MM.1S (cell line): ENCODE results near the gene FGF14.

Experiments
- DNase-seq: peaks from one replicate; pipeline ENCODE4 v3.0.0-alpha.2; 2015
- H2AFZ ChIP-seq: fragments of 300-600 bp; sonication (generic); 2 replicates; pipeline ENCODE4 v1.6.0; 2016; ENCODE audit warnings: antibody characterized with exemption, low read length
- H3F3A ChIP-seq: fragments of 300-600 bp; sonication (generic); 2 replicates; pipeline ENCODE4 v1.6.1; 2016; ENCODE audit warnings: mild to moderate bottlenecking, antibody characterized with exemption, low read length, moderate library complexity, mixed read lengths; ENCODE audit not compliant: insufficient read depth
- H3K27ac ChIP-seq: fragments of 300-600 bp; sonication (generic); 2 replicates; pipeline ENCODE4 v1.5.1; 2016; ENCODE audit warnings: mild to moderate bottlenecking, low read length
- H3K27me3 ChIP-seq: fragments of 300-600 bp; sonication (generic); replicated peaks from 2 replicates; pipeline ENCODE4 v1.6.0; 2016; ENCODE audit warnings: low read length; ENCODE audit not compliant: insufficient read depth
- H3K36me3 ChIP-seq: fragments of 300-600 bp; sonication (generic); replicated peaks from 2 replicates; pipeline ENCODE4 v1.6.1; 2016; ENCODE audit warnings: mild to moderate bottlenecking, low read length, mixed read lengths; ENCODE audit not compliant: insufficient read depth
- H3K4me1 ChIP-seq: fragments of 300-600 bp; sonication (generic); 2 replicates; pipeline ENCODE4 v1.6.1; 2016; ENCODE audit warnings: low read length, mixed read lengths
- H3K4me2 ChIP-seq: fragments of 300-600 bp; sonication (generic); 2 replicates; pipeline ENCODE4 v1.6.0; 2016; ENCODE audit warnings: low read depth, low read length
- H3K4me3 ChIP-seq: fragments of 300-600 bp; sonication (generic); 2 replicates; pipeline ENCODE4 v1.5.1; 2016; ENCODE audit warnings: low read length, mixed read lengths
- H3K79me2 ChIP-seq: fragments of 300-600 bp; sonication (generic); 2 replicates; pipeline ENCODE4 v1.6.1; 2016; ENCODE audit warnings: mixed run types, low read length, mixed read lengths
- H3K9ac ChIP-seq: fragments of 300-600 bp; sonication (generic); 2 replicates; pipeline ENCODE4 v1.6.1; 2016; ENCODE audit warnings: low read length, mixed read lengths
- H3K9me2 ChIP-seq: fragments of 300-600 bp; sonication (generic); replicated peaks from 2 replicates; pipeline ENCODE4 v1.6.1; 2016; ENCODE audit warnings: mild to moderate bottlenecking, low read length, mixed read lengths; ENCODE audit not compliant: insufficient read depth
- H3K9me3 ChIP-seq: fragments of 300-600 bp; sonication (generic); replicated peaks from 2 replicates; pipeline ENCODE4 v1.6.1; 2016; ENCODE audit warnings: mild to moderate bottlenecking, low read length, mixed read lengths; ENCODE audit not compliant: insufficient read depth
- H4K20me1 ChIP-seq: fragments of 300-600 bp; sonication (generic); 2 replicates; pipeline ENCODE4 v1.6.1; 2016; ENCODE audit warnings: mild to moderate bottlenecking, low read length, moderate library complexity, mixed read lengths; ENCODE audit not compliant: insufficient read depth
- EZH2 ChIP-seq: fragments of 300-600 bp; sonication (generic); optimal IDR thresholded peaks from 2 replicates; pipeline ENCODE3; 2017; ENCODE audit warnings: low read depth, mild to moderate bottlenecking, antibody characterized with exemption, low read length, mixed read lengths
- EZH2phosphoT487 ChIP-seq: fragments of 300-600 bp; sonication (generic); IDR thresholded peaks from 2 replicates; pipeline ENCODE4 v1.6.1; 2018; ENCODE audit warnings: antibody characterized with exemption, low read length
- TF ChIP-seq, protein P1 (sequence below): fragments of 300-600 bp; sonication (generic); IDR thresholded peaks from 2 replicates; pipeline ENCODE4 v1.5.1; 2016; ENCODE audit warnings: antibody characterized with exemption, low read length, mixed read lengths

The FGF14 gene

DNA sequence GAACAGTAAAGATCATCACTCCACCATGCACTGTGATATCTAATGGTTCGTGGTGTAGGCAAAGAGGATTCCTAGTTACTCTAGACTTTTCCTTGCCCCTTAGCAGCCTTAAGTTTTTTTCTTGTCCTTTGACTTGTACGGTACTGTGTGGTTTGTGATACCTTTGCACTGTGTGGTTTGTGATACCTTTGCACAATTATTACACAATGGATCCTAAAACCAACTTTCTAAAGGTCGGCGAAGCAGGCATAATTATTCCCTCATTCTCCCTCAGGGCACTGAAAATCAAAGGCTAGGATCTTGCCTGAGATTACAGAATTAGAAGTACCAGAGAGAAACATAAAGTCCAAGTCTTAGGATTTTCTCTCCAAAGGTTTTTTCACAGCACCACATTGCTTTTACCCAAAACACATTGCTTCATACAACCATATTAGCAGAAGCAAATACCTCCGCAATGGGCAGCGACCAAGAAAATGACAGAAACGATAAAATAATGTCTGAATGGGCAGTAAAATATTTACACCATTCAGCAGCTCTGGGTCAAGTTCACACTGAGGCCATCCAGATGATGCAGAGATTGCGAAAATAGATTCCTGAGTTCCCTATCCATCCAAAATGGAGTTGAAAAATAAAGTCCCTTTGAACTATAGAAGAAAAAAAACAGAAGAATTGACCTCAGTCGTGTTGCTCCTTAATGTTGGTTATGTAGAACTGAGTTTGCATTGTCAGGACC, 106.4 kb downstream of the FGF14 start:
- H3K27me3 ChIP-seq = no peaks in the 10 kb centered on the region
- no peak overlapping the region for H3K27ac ChIP-seq
- H3K36me3 ChIP-seq = no peaks in the 10 kb centered on the region
- no peaks in the 10 kb centered on the region for H3K79me2 ChIP-seq
- H3F3A ChIP-seq = no peaks in the 10 kb centered on the region
- H3K9ac ChIP-seq = no peak overlapping the region
- H4K20me1 ChIP-seq = no peaks in the 10 kb centered on the region
- H3K4me2 ChIP-seq = no peak overlapping the region
- no peak overlapping the region for H2AFZ ChIP-seq
- H3K9me2 ChIP-seq = no peaks in the 10 kb centered on the region
- no peaks in the 10 kb centered on the region for H3K4me1 ChIP-seq
- DNase-seq = no peak
- TF ChIP-seq EZH2 = no peak
- TF ChIP-seq, protein P1, sequence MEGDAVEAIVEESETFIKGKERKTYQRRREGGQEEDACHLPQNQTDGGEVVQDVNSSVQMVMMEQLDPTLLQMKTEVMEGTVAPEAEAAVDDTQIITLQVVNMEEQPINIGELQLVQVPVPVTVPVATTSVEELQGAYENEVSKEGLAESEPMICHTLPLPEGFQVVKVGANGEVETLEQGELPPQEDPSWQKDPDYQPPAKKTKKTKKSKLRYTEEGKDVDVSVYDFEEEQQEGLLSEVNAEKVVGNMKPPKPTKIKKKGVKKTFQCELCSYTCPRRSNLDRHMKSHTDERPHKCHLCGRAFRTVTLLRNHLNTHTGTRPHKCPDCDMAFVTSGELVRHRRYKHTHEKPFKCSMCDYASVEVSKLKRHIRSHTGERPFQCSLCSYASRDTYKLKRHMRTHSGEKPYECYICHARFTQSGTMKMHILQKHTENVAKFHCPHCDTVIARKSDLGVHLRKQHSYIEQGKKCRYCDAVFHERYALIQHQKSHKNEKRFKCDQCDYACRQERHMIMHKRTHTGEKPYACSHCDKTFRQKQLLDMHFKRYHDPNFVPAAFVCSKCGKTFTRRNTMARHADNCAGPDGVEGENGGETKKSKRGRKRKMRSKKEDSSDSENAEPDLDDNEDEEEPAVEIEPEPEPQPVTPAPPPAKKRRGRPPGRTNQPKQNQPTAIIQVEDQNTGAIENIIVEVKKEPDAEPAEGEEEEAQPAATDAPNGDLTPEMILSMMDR = no peak
- TF ChIP-seq EZH2phosphoT487 = no peak
- H3K4me3 ChIP-seq = no peak overlapping the region
- no peaks in the 10 kb centered on the region for H3K9me3 ChIP-seq

DNA sequence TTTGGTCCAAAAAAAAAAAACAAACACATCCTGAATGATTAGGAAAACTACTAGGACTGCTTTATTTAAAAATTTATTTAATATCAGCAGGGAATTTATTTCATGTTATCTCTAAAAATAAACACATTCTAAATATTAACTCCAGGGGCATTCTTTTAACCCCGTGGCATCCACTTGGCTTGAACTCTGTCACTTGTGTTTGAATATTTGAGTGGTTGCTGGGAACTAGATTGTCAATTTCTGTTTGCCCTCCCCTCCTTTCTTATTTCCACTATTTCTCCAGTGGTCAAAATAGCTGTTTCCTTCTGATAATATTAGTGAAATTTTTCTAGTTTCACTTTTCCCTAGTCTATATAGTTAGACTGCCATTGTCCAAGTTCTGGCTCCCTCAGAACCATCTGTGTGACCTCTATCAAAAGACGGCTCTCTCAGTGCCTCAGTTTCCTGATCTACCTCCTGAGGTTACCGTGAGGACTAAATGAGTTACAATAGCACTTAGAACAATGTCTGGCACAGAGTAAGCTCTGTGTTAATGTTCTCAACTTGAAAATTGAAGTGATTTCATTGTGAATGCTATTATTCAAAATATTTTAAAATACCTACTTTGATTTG, 107.3 kb downstream of the FGF14 start:
- Histone ChIP-seq H3K36me3 (no peaks in the 10 kb centered on the region), H3K9me2 (no peaks in the 10 kb centered on the region), H3K79me2 (no peaks in the 10 kb centered on the region), H3K27ac (no peak overlapping the region), H3K27me3 (no peaks in the 10 kb centered on the region), H2AFZ (no peak overlapping the region), H3K9me3 (no peaks in the 10 kb centered on the region), H3K4me2 (no peak overlapping the region), H3K4me3 (no peak overlapping the region), H3K9ac (no peak overlapping the region), H4K20me1 (no peaks in the 10 kb centered on the region), H3K4me1 (no peaks in the 10 kb centered on the region), H3F3A (no peaks in the 10 kb centered on the region)
- TF ChIP-seq, protein P1 = no peak
- no peak for TF ChIP-seq EZH2
- TF ChIP-seq EZH2phosphoT487 = no peak
- DNase-seq = no peak

DNA sequence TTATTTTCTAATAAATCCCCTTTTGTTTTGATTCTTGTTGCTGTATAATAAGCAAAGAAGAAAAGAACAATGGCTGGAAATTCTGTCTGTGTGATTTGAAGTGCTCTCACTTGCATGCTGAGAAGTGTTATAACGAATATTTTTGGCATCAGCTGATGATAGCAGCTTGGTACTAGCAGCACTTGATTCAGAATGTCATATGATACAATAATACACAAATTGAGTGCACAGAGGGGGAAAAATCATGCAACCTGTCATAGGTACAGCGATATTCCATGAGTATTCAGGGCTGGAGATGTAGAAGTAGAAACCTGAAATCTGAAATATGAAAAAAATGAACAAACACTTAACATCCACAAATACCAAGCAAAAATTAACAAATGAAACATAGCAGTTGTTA, 108.1 kb downstream of the FGF14 start:
- Histone ChIP-seq H3K9ac (no peak overlapping the region), H3K4me2 (no peak overlapping the region), H3K36me3 (no peaks in the 10 kb centered on the region), H3K9me2 (no peaks in the 10 kb centered on the region), H2AFZ (no peak overlapping the region), H4K20me1 (no peaks in the 10 kb centered on the region), H3K27me3 (no peaks in the 10 kb centered on the region), H3K9me3 (no peaks in the 10 kb centered on the region), H3F3A (no peaks in the 10 kb centered on the region), H3K4me3 (no peak overlapping the region), H3K79me2 (no peaks in the 10 kb centered on the region), H3K4me1 (no peaks in the 10 kb centered on the region), H3K27ac (no peak overlapping the region)
- no peak for DNase-seq
- TF ChIP-seq EZH2 (no peak), EZH2phosphoT487 (no peak)
- TF ChIP-seq, protein P1 = no peak
